Measurements from ENCODE around the gene MDP1. TPM values are rescaled to one million over a fixed set of nuclear protein-coding genes. Genes with fewer than 3 reads are reported as not detected.

The MDP1 gene
- total and polyA plus RNA-seq, 2 donors (not counting 1 experiment from before 2014, with no cell fraction given), result 14.4 to 22.1 TPM

- H3K9me3 ChIP-seq (ENCODE audit: control insufficient read depth, insufficient read depth, low read depth, low read length), result no peaks in the 10 kb centered on the region
- no peak within 1 kb of the TSS for H2AFZ ChIP-seq (ENCODE audit: low read length)
- H3K36me3 ChIP-seq (ENCODE audit: control insufficient read depth, insufficient read depth, low read length), result peaks cover 7% of the 10 kb centered on the region
- no peak for TF ChIP-seq CTCF (conservative IDR thresholded peaks at IDR 0.05 in 1 of 2, IDR thresholded peaks at IDR 0.05 in 1 of 2; ENCODE audit: low read depth in 1 of 2, low read length in 2 of 2)
- no peak for TF ChIP-seq EZH2 (IDR thresholded peaks at IDR 0.05; ENCODE audit: low read length, missing control alignments)
- peak in 1 of 2 donors; percentile 3 for DNase-seq (ENCODE audit: low read depth in 2 of 2)
- no peaks in the 10 kb centered on the region for H3K79me2 ChIP-seq (ENCODE audit: control insufficient read depth, insufficient read depth, low read length)
- no peak within 1 kb of the TSS for H3K27ac ChIP-seq (ENCODE audit: insufficient read depth, low read length)
- H3K27me3 ChIP-seq (ENCODE audit: control insufficient read depth, insufficient read depth, low read length), result no peaks in the 10 kb centered on the region
- no peaks in the 10 kb centered on the region for H4K20me1 ChIP-seq (ENCODE audit: control insufficient read depth, extremely low read depth, insufficient read depth, low read length)
- no peak within 1 kb of the TSS for H3K9ac ChIP-seq (ENCODE audit: insufficient read depth, low read length)
- no peak within 1 kb of the TSS for H3K4me2 ChIP-seq (ENCODE audit: extremely low read depth, insufficient read depth, low read length)
- no peak within 1 kb of the TSS for H3K4me3 ChIP-seq (replicated peaks in 1 of 4; ENCODE audit: control extremely low read depth in 1 of 4, insufficient read depth in 1 of 4, low read depth in 3 of 4, low read length in 4 of 4)
- H3K4me1 ChIP-seq (ENCODE audit: control insufficient read depth, extremely low read depth, insufficient read depth, low read length), result no peaks in the 10 kb centered on the region
These were observed 47.2 kb upstream of the MDP1 start, which contains the start of gene TGM1 for GRCh38 chr14:24262821-24263733. TGM1 (minus strand) TSS chr14:24263177; CDS start chr14:24262352, 825 bp downstream.

- TF ChIP-seq CTCF (conservative IDR thresholded peaks at IDR 0.05 in 1 of 2, IDR thresholded peaks at IDR 0.05 in 1 of 2; ENCODE audit: low read depth in 1 of 2, low read length in 2 of 2) (no peak), EZH2 (IDR thresholded peaks at IDR 0.05; ENCODE audit: low read length, missing control alignments) (no peak)
These were observed 46.1 kb upstream of the MDP1 start for GRCh38 chr14:24261969-24262327.

GRCh38 chr14:24261256-24261968 lies 45.5 kb upstream of the MDP1 start:
- no peak overlapping the region for H3K4me3 ChIP-seq (replicated peaks in 1 of 4; ENCODE audit: control extremely low read depth in 1 of 4, insufficient read depth in 1 of 4, low read depth in 3 of 4, low read length in 4 of 4)
- H3K9me3 ChIP-seq (ENCODE audit: control insufficient read depth, insufficient read depth, low read depth, low read length), result no peaks in the 10 kb centered on the region
- H3K79me2 ChIP-seq (ENCODE audit: control insufficient read depth, insufficient read depth, low read length), result no peaks in the 10 kb centered on the region
- no peak for DNase-seq (ENCODE audit: low read depth in 2 of 2)
- no peak overlapping the region for H3K27ac ChIP-seq (ENCODE audit: insufficient read depth, low read length)
- TF ChIP-seq EZH2 (IDR thresholded peaks at IDR 0.05; ENCODE audit: low read length, missing control alignments) (no peak), CTCF (conservative IDR thresholded peaks at IDR 0.05 in 1 of 2, IDR thresholded peaks at IDR 0.05 in 1 of 2; ENCODE audit: low read depth in 1 of 2, low read length in 2 of 2) (no peak)
- H3K36me3 ChIP-seq (ENCODE audit: control insufficient read depth, insufficient read depth, low read length), result peaks cover 3% of the 10 kb centered on the region
- H3K27me3 ChIP-seq (ENCODE audit: control insufficient read depth, insufficient read depth, low read length), result no peaks in the 10 kb centered on the region
- H3K4me1 ChIP-seq (ENCODE audit: control insufficient read depth, extremely low read depth, insufficient read depth, low read length), result no peaks in the 10 kb centered on the region
- H2AFZ ChIP-seq (ENCODE audit: low read length), result no peak overlapping the region
- no peaks in the 10 kb centered on the region for H4K20me1 ChIP-seq (ENCODE audit: control insufficient read depth, extremely low read depth, insufficient read depth, low read length)
- H3K9ac ChIP-seq (ENCODE audit: insufficient read depth, low read length), result no peak overlapping the region
- no peak overlapping the region for H3K4me2 ChIP-seq (ENCODE audit: extremely low read depth, insufficient read depth, low read length)

More at GRCh38 chr14:24261969-24262327, 46.1 kb upstream of the MDP1 start:
- Histone ChIP-seq H2AFZ (ENCODE audit: low read length) (no peak overlapping the region), H3K27ac (ENCODE audit: insufficient read depth, low read length) (no peak overlapping the region), H3K9ac (ENCODE audit: insufficient read depth, low read length) (no peak overlapping the region), H3K36me3 (ENCODE audit: control insufficient read depth, insufficient read depth, low read length) (peaks cover 5% of the 10 kb centered on the region), H3K4me2 (ENCODE audit: extremely low read depth, insufficient read depth, low read length) (no peak overlapping the region), H3K4me3 (replicated peaks in 1 of 4; ENCODE audit: control extremely low read depth in 1 of 4, insufficient read depth in 1 of 4, low read depth in 3 of 4, low read length in 4 of 4) (no peak overlapping the region), H3K9me3 (ENCODE audit: control insufficient read depth, insufficient read depth, low read depth, low read length) (no peaks in the 10 kb centered on the region), H3K79me2 (ENCODE audit: control insufficient read depth, insufficient read depth, low read length) (no peaks in the 10 kb centered on the region), H3K27me3 (ENCODE audit: control insufficient read depth, insufficient read depth, low read length) (no peaks in the 10 kb centered on the region), H3K4me1 (ENCODE audit: control insufficient read depth, extremely low read depth, insufficient read depth, low read length) (no peaks in the 10 kb centered on the region), H4K20me1 (ENCODE audit: control insufficient read depth, extremely low read depth, insufficient read depth, low read length) (no peaks in the 10 kb centered on the region)
- DNase-seq (ENCODE audit: low read depth in 2 of 2), result no peak

Data from fibroblast of lung (primary cell).